Spleen (tissue), 11 donors: ENCODE results near the gene SUN1. TPM values are rescaled to one million over a fixed set of nuclear protein-coding genes. Genes with fewer than 3 reads are reported as not detected.

ENCODE experiments used
- DNase-seq: peaks from one replicate; pipeline ENCODE4 v3.0.0-alpha.2; 2020
- H3K27ac ChIP-seq, 8 donors: fragments of 200-600 bp; sonication (generic) in 7 of 8; 1 replicate in 4 of 8; 2 replicates in 4 of 8; pipeline versions ENCODE4 v1.5.0 to v1.8.0; 2016 to 2021; ENCODE audit warnings: inconsistent platforms in 4 of 8, mild to moderate bottlenecking in 4 of 8, moderate library complexity in 1 of 8
- H3K27me3 ChIP-seq, 7 donors: fragments of 200-600 bp; sonication (generic) in 6 of 7; replicated peaks in 1 of 7; 1 replicate in 4 of 7; 2 replicates in 3 of 7; pipeline versions ENCODE4 v1.5.0 to v1.8.0; 2016 to 2021; ENCODE audit warnings: inconsistent platforms in 3 of 7, mild to moderate bottlenecking in 1 of 7
- H3K36me3 ChIP-seq, 6 donors: fragments of 200-600 bp; sonication (generic) in 5 of 6; 1 replicate in 4 of 6; 2 replicates in 2 of 6; pipeline versions ENCODE4 v1.5.0 to v1.8.0; 2016 to 2021; ENCODE audit warnings: inconsistent platforms in 2 of 6
- H3K4me1 ChIP-seq, 6 donors: fragments of 200-600 bp; sonication (generic) in 5 of 6; 1 replicate in 3 of 6; 2 replicates in 3 of 6; pipeline versions ENCODE4 v1.5.0 to v1.8.0; 2016 to 2021; ENCODE audit warnings: inconsistent platforms in 3 of 6
- H3K4me3 ChIP-seq, 8 donors: fragments of 200-600 bp; sonication (generic) in 7 of 8; 1 replicate in 4 of 8; 2 replicates in 4 of 8; pipeline versions ENCODE4 v1.5.0 to v1.8.0; 2016 to 2021; ENCODE audit warnings: inconsistent platforms in 4 of 8, mild to moderate bottlenecking in 4 of 8, moderate library complexity in 2 of 8
- H3K9me3 ChIP-seq, 8 donors: fragments of 200-600 bp; sonication (generic) in 7 of 8; 1 replicate in 4 of 8; 2 replicates in 4 of 8; pipeline versions ENCODE4 v1.5.0 to v1.8.0; 2016 to 2021; ENCODE audit warnings: inconsistent platforms in 4 of 8
- POLR2A ChIP-seq, 3 donors: fragments of 450-650 bp; IDR thresholded peaks; one replicate each; pipeline ENCODE4 v1.5.1; 2017; ENCODE audit warnings: antibody characterized with exemption in 3 of 3, mild to moderate bottlenecking in 1 of 3
- POLR2AphosphoS5 ChIP-seq, 3 donors: sonication (generic); formaldehyde crosslinking; IDR thresholded peaks; one replicate each; pipeline ENCODE4 v1.5.1; 2017; ENCODE audit warnings: antibody characterized with exemption in 3 of 3
- WGBS, 5 donors: extraction: QIAGEN DNeasy Blood & Tissue Kit in 3 of 5; methylation state at CpG; one replicate each; pipeline versions ENCODE4 v1.1.5 to v1.1.7; 2013 to 2018; 5-methylcytosine and 5-hydroxymethylcytosine counted together
- intact Hi-C: fragments of 100-400 bp; cut with DNase I; formaldehyde crosslinking; loops from one replicate; pipeline ENCODE4 v1.15.0; 2023; ENCODE audit warnings: low total_unique reads
- polyA plus RNA-seq, 3 donors: library from polyadenylated mRNA; stranded (reverse); fragments of 200-250 nt; gene quantifications; one replicate each; pipeline ENCODE4 v1.2.1, GENCODE V29; 2013
- total RNA-seq, 7 donors: library from RNA; depleted of rRNA in 3 of 7; stranded (reverse); fragments of >200 nt in 3 of 7; fragmentation: NEBNext Ultra II Directional in 4 of 7; extraction: Animal tissue kit (Norgen Biotek cat#: 25700) in 4 of 7; gene quantifications; one replicate each; pipeline versions ENCODE4 v1.1.0 to v1.2.1, GENCODE V29; 2016 to 2021
- TF ChIP-seq, protein P1 (sequence below), 11 experiments: fragments of 200-600 bp in 7 of 11; fragments of 450-650 bp in 4 of 11; sonication (generic) in 4 of 11; IDR thresholded peaks in 8 of 11; conservative IDR thresholded peaks in 3 of 11; 1 replicate in 7 of 11; 2 replicates in 4 of 11; pipeline versions ENCODE4 v1.4.0 to v1.8.0; 2016 to 2021; ENCODE audit warnings: antibody characterized with exemption in 11 of 11, inconsistent platforms in 4 of 11, mild to moderate bottlenecking in 1 of 11
- donor health status: healthy with polysubstance abuse.
- donor health status: DM: no; HTN: no; CAD: no; lungs with moderate emphysema.
- donor health status: DM: no; HTN: no; CAD: no.
- donor health status: Bipolar disorder and iron deficiency.
- donor health status: healthy.
- donor health status: DM: no; HTN: no; CAD: no.
- donor health status: DM: yes; HTN: yes; CAD: no.

The SUN1 gene
- total and polyA plus RNA-seq, 10 donors: 33.2 to 181 (median 135) TPM

DNA sequence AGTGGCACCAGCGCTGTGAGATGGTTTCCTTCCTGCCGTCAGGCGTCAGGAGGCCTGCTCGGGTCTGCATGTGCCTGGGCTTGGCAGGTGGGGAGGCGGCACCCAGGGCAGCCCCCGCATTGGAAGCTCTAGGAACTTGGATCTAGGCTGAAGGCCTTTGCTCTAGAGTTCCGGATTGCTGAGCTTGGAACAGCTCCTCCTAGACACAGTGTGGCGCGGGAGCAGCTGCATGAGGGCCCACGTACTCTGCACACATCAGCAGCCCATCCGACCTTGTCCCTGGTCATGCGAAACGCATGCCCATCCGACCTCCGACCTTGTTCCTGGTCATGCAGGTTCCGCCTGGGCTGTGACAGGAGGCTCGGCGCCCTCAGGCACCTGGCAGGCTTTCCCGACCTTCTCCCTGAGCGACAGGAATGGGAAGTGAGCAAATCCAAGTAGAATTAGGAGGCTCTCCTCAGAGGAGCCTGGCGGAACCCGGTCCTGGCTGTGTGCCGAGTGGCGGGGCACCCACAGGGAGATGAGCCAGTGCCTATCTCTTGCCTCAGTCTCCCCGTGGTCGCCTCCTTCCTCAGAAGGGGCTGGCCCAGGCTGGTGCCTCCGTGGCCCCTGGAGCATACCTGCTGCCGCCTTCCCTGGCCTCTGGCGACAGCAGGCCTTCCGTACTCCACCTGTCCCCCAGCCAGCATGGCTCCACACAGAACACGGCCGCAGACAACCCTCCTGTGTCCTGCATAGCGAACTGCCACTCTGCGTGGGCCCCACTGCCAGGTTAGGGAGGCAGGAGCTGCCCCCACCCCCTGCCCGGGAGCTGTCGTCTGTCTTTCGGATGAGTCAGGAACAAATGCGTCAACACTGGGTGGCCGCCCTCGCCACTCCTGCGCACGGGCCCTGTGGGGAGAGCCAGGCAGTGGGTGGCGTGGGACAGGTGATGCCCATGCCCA is 56.1 kb downstream of the SUN1 start:
- Histone ChIP-seq H3K9me3 (no peaks in the 10 kb centered on the region), H3K27ac (no peak overlapping the region), H3K27me3 (no peaks in the 10 kb centered on the region), H3K4me1 (peaks cover 3 to 36% (median 22%) of the 10 kb centered on the region in 6 donors), H3K36me3 (peaks cover 3 to 77% (median 54%) of the 10 kb centered on the region in 6 donors), H3K4me3 (no peak overlapping the region)
- peak; percentile 63 for DNase-seq
- intact Hi-C loops: no loop called here
- TF ChIP-seq, protein P1, sequence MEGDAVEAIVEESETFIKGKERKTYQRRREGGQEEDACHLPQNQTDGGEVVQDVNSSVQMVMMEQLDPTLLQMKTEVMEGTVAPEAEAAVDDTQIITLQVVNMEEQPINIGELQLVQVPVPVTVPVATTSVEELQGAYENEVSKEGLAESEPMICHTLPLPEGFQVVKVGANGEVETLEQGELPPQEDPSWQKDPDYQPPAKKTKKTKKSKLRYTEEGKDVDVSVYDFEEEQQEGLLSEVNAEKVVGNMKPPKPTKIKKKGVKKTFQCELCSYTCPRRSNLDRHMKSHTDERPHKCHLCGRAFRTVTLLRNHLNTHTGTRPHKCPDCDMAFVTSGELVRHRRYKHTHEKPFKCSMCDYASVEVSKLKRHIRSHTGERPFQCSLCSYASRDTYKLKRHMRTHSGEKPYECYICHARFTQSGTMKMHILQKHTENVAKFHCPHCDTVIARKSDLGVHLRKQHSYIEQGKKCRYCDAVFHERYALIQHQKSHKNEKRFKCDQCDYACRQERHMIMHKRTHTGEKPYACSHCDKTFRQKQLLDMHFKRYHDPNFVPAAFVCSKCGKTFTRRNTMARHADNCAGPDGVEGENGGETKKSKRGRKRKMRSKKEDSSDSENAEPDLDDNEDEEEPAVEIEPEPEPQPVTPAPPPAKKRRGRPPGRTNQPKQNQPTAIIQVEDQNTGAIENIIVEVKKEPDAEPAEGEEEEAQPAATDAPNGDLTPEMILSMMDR (IDR thresholded peaks at IDR 0.05 in 8 of 11, conservative IDR thresholded peaks at IDR 0.05 in 3 of 11): no peak
- TF ChIP-seq POLR2AphosphoS5 (IDR thresholded peaks at IDR 0.05): peak; percentile 12 to 22 (median 20)
- TF ChIP-seq POLR2A (IDR thresholded peaks at IDR 0.05): no peak
- WGBS, 5 donors: 89 to 94% (median 91%) methylated on average over 35 to 43 of the region's 43 CpGs

DNA sequence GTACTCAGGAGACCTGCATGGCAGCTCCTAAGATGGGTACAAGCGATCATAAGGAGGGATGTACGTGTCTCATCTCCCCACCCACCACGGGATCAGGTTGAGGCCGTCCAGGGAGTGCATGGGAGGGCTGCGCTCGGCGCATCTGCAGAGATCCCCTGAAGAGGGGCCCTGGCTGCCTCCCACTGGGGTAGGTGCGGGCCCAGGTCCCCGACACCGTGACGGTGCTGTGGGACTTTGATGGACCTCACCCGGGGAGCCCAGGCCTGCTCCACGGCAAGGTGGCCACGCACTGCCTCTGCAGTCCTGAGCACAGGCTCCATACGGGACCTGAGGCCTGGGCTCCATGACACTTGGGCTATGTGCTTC is 56.7 kb downstream of the SUN1 start:
- DNase-seq: peak; percentile 64
- H3K9me3 ChIP-seq: no peaks in the 10 kb centered on the region
- 86 to 98% (median 92%) methylated on average over 8 to 15 of the region's 15 CpGs for WGBS, 5 donors
- TF ChIP-seq, protein P1 (IDR thresholded peaks at IDR 0.05 in 8 of 11, conservative IDR thresholded peaks at IDR 0.05 in 3 of 11): no peak
- TF ChIP-seq POLR2AphosphoS5 (IDR thresholded peaks at IDR 0.05) (no peak), POLR2A (IDR thresholded peaks at IDR 0.05) (no peak)
- intact Hi-C loops: no loop called here
- H3K27ac ChIP-seq: no peak overlapping the region
- H3K4me1 ChIP-seq: peaks cover 0 to 30% (median 18%) of the 10 kb centered on the region in 6 donors
- H3K27me3 ChIP-seq: no peaks in the 10 kb centered on the region
- H3K4me3 ChIP-seq: no peak overlapping the region
- peaks cover 3 to 77% (median 60%) of the 10 kb centered on the region in 6 donors for H3K36me3 ChIP-seq

- TF ChIP-seq, protein P1 (IDR thresholded peaks at IDR 0.05 in 8 of 11, conservative IDR thresholded peaks at IDR 0.05 in 3 of 11): no peak
- TF ChIP-seq POLR2A (IDR thresholded peaks at IDR 0.05) (no peak), POLR2AphosphoS5 (IDR thresholded peaks at IDR 0.05) (peak in 1 of 3 donors; percentile 11)
- intact Hi-C loops: no loop called here
- DNase-seq: peak; percentile 62
- no peaks in the 10 kb centered on the region for H3K27me3 ChIP-seq
- 93 to 98% (median 95%) methylated on average over 12 to 18 of the region's 18 CpGs for WGBS, 5 donors
- H3K36me3 ChIP-seq: peaks cover 3 to 80% (median 64%) of the 10 kb centered on the region in 6 donors
- peaks cover 0 to 26% (median 14%) of the 10 kb centered on the region in 6 donors for H3K4me1 ChIP-seq
- no peak overlapping the region for H3K27ac ChIP-seq
- no peaks in the 10 kb centered on the region for H3K9me3 ChIP-seq
- H3K4me3 ChIP-seq: no peak overlapping the region
These were observed 57.1 kb downstream of the SUN1 start for GRCh38 chr7:889391-889790.

DNA sequence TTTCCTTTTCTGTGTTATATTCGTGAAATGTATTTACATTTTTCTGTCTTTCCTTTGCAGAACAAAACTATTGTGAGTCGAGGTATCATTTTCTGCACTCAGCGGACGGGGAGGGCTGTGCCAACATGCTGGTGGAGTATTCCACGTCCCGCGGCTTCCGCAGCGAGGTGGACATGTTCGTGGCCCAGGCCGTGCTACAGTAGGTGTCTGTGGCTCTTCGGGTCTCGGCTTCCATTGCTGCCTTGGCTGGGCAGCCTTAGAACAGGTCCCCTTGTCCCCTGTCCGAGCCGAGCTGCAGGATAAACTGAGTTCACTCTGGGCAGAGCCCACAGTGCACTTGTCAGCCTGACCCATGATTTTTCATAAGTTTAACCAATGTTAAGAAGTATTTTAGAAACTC is 58.6 kb downstream of the SUN1 start:
- Histone ChIP-seq H3K9me3 (no peaks in the 10 kb centered on the region), H3K27ac (no peak overlapping the region), H3K27me3 (no peaks in the 10 kb centered on the region), H3K4me1 (peaks cover 0 to 11% (median under 1%) of the 10 kb centered on the region in 6 donors), H3K36me3 (peaks cover 3 to 93% (median 79%) of the 10 kb centered on the region in 6 donors), H3K4me3 (no peak overlapping the region)
- DNase-seq: peak; percentile 63
- intact Hi-C loops: no loop called here
- TF ChIP-seq POLR2A (IDR thresholded peaks at IDR 0.05) (no peak), POLR2AphosphoS5 (IDR thresholded peaks at IDR 0.05) (no peak)
- TF ChIP-seq, protein P1 (IDR thresholded peaks at IDR 0.05 in 8 of 11, conservative IDR thresholded peaks at IDR 0.05 in 3 of 11): no peak
- 94 to 98% (median 96%) methylated on average over 15 of the region's 15 CpGs for WGBS, 5 donors
